Sciatic nerve (tissue), 2 donors: ENCODE data around the gene CATSPERD. TPM values are rescaled to one million over a fixed set of nuclear protein-coding genes. Genes with fewer than 3 reads are reported as not detected.

Experiments
- ATAC-seq: fragments of 200-7000 bp; cut with Tn5 transposase; one replicate; pipeline ENCODE4 v1.9.1; 2020; ENCODE audit warnings: mild to moderate bottlenecking, moderate library complexity
- DNase-seq: peaks from one replicate; pipeline ENCODE4 v3.0.0-alpha.2; 2020; ENCODE audit warnings: low spot score
- intact Hi-C: fragments of 100-400 bp; cut with DNase I; formaldehyde crosslinking; loops from one replicate; pipeline ENCODE4 v1.14.2; 2022
- total RNA-seq: library from RNA; stranded (reverse); fragmentation: NEBNext Ultra II Directional; extraction: Animal tissue kit (Norgen Biotek cat#: 25700); gene quantifications from one replicate; pipeline ENCODE4 v1.2.1, GENCODE V29; 2021
- donor health status: DM: no; HTN: no; CAD: no.
- donor health status: DM: no; HTN: no; CAD: no.

CATSPERD gene
- total RNA-seq = not detected

- intact Hi-C loops = no loop called here
- peak; percentile 99 for DNase-seq
- ATAC-seq = peak; percentile 99
These were observed at the start of gene CATSPERD, which contains the start of gene LONP1 for GRCh38 chr19:5719961-5720790. Gene CATSPERD (plus strand): TSS chr19:5720637. CDS start chr19:5720738, 101 bp downstream. Gene LONP1 (minus strand): TSS chr19:5720146. CDS start chr19:5720132, 14 bp downstream.

DNA sequence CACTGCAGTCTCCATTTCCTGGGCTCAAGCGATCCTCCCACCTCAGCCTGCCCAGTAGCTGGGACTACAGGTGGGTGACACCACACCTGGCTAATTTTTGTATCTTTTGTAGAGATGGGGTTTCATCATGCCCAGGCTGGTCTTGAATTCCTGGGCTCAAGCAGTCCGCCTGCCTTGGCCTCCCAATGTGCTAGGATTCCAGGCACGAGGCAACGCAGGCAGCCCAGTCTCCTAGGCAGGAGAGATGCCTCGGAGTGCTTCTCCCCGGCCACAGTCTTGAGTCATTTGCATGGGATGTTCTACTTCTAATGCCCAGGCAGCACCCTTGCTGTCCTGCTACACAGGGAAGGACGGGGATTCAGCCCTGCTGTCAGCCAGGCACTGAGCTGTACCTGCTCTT is 48.8 kb upstream of the CATSPERD start:
- DNase-seq = no peak
- no peak for ATAC-seq
- intact Hi-C loops = no loop called here

- DNase-seq = no peak
- no peak for ATAC-seq
- intact Hi-C loops = no loop called here
These were observed 47.6 kb upstream of the CATSPERD start for GRCh38 chr19:5672708-5673459.

DNA sequence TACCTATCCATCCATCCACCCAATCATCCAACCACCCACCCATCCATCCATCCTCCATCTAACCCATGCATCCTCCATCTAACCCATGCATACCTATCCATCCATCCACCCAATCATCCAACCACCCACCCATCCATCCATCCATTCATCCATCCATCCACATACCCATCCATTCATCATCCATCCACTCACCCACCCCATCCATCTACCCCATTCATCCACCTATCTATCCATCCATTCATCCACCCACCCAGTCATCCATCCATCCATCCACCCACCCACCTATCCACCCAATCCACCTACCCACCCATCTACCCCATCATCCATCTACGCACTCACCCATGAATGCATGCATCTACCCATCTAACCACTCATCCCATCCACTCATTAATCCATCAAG is 46.7 kb upstream of the CATSPERD start:
- intact Hi-C loops = no loop called here
- ATAC-seq = no peak
- DNase-seq = no peak

DNA sequence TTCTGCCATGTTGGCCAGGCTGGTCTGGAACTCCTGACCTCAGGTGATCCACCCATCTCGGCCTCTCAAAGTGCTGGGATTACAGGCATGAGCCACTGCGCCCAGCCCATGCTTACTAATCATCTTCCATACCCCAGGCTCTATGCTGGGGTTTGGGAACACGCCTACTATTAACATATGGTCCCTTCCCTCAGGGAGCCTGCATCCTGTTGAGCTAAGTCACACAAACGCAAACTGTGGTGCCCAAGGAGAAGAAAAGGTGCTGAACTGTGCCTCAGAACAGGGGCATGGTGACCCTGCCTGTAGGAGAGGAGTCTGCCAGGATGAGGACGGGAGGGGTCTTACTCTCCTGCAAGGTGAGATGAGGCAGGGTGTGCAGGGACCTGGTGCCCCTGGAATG is 45.7 kb upstream of the CATSPERD start:
- ATAC-seq (no peak), DNase-seq (no peak)
- intact Hi-C loops = no loop called here

DNA sequence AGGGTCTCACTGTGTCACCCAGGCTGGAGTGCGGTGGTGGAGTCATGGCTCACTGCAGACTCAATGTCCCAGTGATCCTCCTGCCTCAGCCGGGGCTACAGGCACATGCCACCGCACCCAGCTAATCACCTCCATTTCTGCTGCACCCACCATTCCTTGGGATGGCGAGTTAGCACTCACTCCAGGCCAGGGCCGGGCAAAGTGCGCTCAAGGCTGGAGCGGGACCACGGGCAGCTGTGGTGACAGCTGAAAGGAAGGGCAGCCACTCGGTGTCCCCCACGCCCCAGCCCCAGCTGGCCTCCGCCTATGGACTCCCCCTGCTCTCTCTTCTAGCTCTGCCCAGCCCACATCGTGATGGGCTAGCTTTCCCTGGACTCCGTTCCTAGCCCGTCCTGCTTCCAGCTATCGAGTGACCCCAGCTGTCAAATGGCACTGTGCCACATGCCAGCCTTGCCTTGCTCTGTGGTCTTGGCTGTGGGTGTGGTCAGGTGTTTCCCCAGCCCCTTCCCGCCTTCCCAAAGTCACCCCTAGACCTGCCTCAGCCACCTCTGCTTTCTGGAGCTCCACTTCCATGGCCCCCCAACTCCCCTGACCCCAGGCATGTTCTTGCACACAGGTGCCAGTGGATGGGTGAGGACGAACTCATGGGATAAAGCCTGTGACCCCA is 44.2 kb upstream of the CATSPERD start:
- intact Hi-C loops = no loop called here
- ATAC-seq (no peak), DNase-seq (no peak)

- no peak for ATAC-seq
These were observed 43.7 kb upstream of the CATSPERD start for GRCh38 chr19:5676772-5677105.

DNA sequence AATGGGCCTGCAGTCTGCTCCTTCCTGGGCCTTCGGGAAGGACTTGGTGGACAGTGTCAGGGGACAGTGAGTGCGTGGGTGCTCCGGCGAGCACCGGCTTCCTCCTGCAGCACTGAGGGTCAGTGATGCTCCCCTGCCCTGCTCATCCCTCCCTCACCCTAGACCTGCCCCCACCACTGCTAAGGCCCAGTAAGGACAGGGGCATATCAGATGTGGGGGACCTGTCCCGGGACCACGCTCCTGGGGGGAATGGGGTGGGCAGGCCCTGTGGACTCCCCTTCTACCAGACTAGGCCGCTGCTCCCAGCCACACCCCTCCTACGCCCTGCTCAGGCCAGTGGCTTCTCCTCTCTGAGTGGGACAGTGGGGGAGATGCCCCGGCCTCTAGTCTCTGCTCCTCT is 43.3 kb upstream of the CATSPERD start:
- DNase-seq (no peak), ATAC-seq (no peak)
- intact Hi-C loops = no loop called here

More at GRCh38 chr19:5676772-5677105, 43.7 kb upstream of the CATSPERD start:
- no peak for DNase-seq
- intact Hi-C loops = no loop called here

DNA sequence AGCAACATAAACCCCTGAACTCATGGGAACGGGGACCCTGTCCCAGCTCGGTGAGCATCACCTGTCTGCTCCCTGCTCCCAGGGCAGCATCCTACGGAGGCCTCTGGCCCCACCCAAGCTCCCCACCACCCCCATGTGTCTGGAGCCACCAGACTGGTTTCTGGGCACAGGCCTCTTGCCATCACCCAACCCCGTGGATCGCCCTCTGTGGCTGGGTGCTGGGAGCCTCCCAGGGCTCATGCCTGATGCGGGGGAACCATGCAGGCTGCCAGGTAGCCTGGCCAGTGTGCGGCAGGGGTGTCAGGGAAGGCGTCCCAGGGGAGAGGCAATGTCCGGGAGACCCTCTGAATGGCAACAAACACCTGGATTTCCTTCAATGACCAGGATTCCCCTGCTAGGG is 42.9 kb upstream of the CATSPERD start:
- no peak for ATAC-seq
- intact Hi-C loops = no loop called here
- no peak for DNase-seq

DNA sequence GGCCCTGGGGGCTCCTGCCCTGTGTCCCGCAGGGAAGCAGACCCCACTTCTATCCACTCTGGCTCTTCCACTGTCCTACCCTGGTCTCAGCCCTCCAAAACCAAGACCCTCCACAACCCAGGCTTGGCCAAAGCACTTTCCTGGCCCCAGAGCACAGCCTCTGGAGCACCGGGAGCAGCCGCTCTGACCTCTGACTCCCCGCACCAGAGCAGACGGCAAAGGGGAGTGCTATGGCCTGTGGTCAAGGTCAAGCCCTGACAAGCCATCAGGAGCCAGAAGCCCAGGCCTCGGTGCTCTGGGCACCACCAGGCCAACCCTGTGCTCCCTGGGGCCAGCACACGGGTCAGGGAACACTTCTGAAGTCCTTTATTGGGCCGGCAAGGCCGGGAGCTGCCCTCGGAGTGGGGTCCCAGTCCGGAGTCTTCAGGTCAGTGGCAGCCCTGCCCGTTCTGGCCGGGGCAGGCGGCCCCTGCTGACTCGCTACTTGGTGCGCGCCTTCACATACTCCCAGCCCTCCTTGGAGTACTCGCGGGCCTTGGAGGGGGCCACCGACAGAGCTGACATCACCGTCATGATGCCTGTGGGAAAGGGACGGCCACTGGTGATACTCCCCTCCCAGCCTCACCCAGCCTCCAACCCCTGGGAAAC is 42.2 kb upstream of the CATSPERD start:
- intact Hi-C loops = no loop called here
- ATAC-seq (no peak), DNase-seq (no peak)

DNA sequence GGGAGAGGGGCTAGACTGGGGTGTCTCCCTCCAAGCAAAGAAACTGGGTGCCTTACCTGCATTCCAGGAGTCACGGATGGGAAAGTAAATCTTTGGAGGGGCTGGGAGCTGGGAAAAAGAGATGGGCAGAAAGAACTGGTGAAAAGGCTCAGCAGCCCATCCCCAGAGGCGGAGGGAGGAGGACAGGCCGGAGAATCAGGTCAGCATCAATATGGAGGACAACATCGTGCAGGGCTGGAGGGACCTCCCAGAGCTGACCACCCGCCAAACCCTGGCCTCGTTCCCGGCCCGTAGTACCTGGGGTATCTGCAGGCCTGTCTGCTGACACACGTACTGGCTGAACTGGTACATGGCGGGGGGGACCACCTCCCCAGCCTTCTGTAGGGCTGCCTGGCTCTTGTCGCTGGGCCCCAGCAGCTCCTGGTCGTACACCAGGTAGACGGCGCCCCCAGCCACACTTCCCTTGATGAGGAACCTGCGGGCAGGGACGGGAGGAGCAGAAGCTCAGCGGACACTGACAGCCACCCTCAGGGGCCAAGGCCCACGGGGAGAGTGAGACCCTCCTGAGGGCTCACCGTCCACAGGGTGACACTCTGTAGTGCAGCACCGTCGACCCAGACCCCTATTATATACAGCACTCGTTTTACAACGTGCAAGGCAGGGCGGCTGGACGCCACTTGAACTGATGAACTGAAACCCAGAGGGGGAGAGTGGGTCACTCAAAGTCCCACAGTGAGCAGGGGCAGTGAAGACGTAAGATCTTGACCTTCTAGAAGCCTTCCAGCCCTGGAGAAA is 41.0 kb upstream of the CATSPERD start:
- intact Hi-C loops = no loop called here
- ATAC-seq (no peak), DNase-seq (no peak)

- ATAC-seq = peak; percentile 4
- DNase-seq = peak; percentile 83
- intact Hi-C loops = no loop called here
These were observed 40.4 kb upstream of the CATSPERD start for GRCh38 chr19:5680084-5680436.

DNA sequence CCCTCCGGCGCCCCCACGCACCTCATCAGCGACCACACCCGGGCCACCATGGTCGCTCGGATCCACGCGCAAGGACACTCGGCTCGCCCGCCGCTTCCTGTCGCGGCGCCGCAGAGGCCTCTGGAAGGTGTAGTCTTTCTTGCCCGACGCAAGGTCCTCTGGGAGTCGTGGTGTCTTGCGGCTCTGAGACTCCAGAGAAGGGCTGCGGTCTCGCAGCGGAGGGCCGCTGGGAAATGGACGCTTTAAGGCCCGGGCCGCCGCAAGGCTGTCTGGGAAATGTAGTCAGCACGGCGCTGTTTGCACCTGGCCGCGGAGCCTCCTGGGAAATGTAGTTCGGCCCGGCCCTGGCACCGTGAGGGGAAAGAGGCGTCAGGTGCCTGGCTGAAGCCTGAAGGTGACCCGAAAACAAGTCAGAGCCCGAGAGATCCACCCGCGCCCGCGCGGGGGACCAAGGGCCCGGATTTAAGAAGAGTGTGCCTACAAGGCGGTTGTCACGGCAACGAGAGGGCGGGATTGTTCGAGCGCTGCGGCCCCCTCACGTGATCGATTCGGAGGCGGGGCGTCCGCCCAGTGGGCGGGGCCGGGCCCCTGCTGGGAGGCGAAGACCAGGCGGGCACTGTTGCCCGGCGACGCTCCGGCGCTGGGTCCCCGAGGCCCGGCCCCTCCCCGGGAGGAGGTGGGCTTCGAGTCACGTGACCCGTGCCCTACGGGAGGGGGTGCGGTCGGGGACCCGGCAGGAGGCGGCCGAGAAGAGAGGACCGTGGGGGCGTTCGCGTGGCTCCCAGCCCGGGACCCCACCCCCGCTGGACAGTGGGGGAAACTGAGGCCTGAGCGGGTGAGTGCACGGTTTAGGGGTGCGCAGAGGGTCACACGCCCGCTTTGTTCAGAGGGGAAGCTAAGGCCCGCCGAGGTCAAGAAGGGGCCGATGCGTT is 39.7 kb upstream of the CATSPERD start, which contains the start of the genes HSD11B1L and MICOS13:
TSS of gene HSD11B1L (plus strand) at position 591 of the 932 bp plus-strand sequence. CDS start 3,806 bp downstream, outside the sequence.
TSS of gene MICOS13 (minus strand) at position 80 of the 932 bp plus-strand sequence. CDS start at position 50, 30 bp downstream.
- peak; percentile 99 for DNase-seq
- peak; percentile 97 for ATAC-seq
- intact Hi-C loops = no loop called here

DNA sequence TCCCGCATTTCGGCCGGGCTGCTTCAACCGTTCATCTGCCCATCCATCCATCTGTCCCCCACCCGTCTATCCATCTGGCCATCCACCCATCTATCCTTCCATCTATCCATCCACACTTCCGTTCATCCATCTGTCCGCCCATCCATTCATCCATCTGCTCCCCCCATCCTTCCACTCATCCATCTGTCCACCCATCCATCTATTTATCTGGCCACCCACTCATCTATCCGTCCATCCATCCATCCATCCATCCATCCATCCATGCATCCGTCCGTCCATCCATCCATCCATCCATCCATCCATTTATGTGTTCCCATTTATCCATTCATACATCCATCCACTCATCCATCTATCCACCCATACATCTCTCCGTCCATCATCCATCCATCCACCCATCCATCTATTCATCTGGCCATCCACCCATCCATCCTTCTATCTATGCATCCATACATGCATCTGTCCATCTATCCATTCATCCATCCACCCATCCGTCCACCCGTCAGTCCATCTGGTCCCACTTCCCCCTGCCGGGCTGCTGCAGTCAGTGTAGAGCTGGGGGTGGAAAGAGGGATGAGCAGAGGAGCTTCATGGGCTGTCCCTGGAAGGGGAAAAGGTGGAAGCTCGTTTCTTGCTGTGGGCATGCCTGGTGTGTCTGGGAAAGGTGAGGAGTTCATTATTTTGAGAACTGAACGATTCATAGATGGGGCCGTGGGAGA is 38.9 kb upstream of the CATSPERD start:
- intact Hi-C loops = no loop called here
- ATAC-seq (no peak), DNase-seq (no peak)

- DNase-seq (no peak), ATAC-seq (no peak)
- intact Hi-C loops = no loop called here
These were observed 38.3 kb upstream of the CATSPERD start for GRCh38 chr19:5682107-5682482.

GRCh38 chr19:5683177-5683886 is 37.1 kb upstream of the CATSPERD start:
- ATAC-seq (no peak), DNase-seq (no peak)
- intact Hi-C loops = no loop called here
